Activated CD8-positive, alpha-beta T cell treated with anti-CD3 and anti-CD28 coated beads for 36 hours (primary cell): ENCODE results near the gene HNRNPL. TPM values are rescaled to one million over a fixed set of nuclear protein-coding genes. Genes with fewer than 3 reads are reported as not detected.
"Not testable (repeated sequence)": the region's sequence is repeated elsewhere in the genome, so short reads cannot be mapped to it uniquely, and the experiment has no call there.

Source experiments
- ATAC-seq: fragments of 200-7000 bp; cut with Tn5 transposase; one replicate; pipeline ENCODE4 v1.10.0; 2021; ENCODE audit warnings: mild to moderate bottlenecking, moderate library complexity
- CTCF ChIA-PET: fragments of 350-600 bp; sonication (Branson Sonifier 250); formaldehyde crosslinking; loops from one replicate; lab custom pipeline; 2021; ENCODE audit warnings: antibody characterized with exemption; lab: Charles Lee
- POLR2A ChIA-PET: fragments of 350-600 bp; sonication (Branson Sonifier 250); formaldehyde crosslinking; loops from one replicate; lab custom pipeline; 2021; ENCODE audit warnings: antibody characterized with exemption; lab: Charles Lee
- DNase-seq: peaks from one replicate; pipeline ENCODE4 v3.0.0-alpha.2; 2020
- H3K27ac Mint-ChIP-seq: one replicate; pipeline ENCODE4 v1.8.0; 2021; ENCODE audit warnings: mild to moderate bottlenecking, mixed read lengths
- H3K27me3 Mint-ChIP-seq: one replicate; pipeline ENCODE4 v1.8.0; 2021; ENCODE audit warnings: mixed read lengths
- H3K36me3 Mint-ChIP-seq: one replicate; pipeline ENCODE4 v1.8.0; 2021; ENCODE audit warnings: low read depth, mixed read lengths
- H3K4me1 Mint-ChIP-seq: one replicate; pipeline ENCODE4 v1.8.0; 2021; ENCODE audit warnings: low read depth, mixed read lengths
- H3K4me3 Mint-ChIP-seq: one replicate; pipeline ENCODE4 v1.8.0; 2021; ENCODE audit warnings: mild to moderate bottlenecking, moderate library complexity, mixed read lengths
- H3K9me3 Mint-ChIP-seq: one replicate; pipeline ENCODE4 v1.8.0; 2021; ENCODE audit warnings: mixed read lengths
- intact Hi-C: fragments of 100-400 bp; cut with micrococcal nuclease; formaldehyde crosslinking; loops from one replicate; pipeline ENCODE4 v1.10.0; 2022
- total RNA-seq, 2 experiments: library from RNA; stranded (reverse); gene quantifications; one replicate each; pipeline ENCODE4 v1.2.3, GENCODE V29; 2021
- TF ChIP-seq, protein P1 (sequence below): fragments of 200-600 bp; IDR thresholded peaks from one replicate; pipeline ENCODE4 v1.8.0; 2022; ENCODE audit warnings: antibody characterized with exemption, mild to moderate bottlenecking

The HNRNPL gene
- total RNA-seq, 2 experiments from 2014 or later, result 747 to 761 TPM

- Mint-ChIP-seq H3K27ac (peak overlapping the region; percentile 96), H3K27me3 (no peaks in the 10 kb centered on the region), H3K9me3 (no peaks in the 10 kb centered on the region), H3K36me3 (peaks cover 30% of the 10 kb centered on the region), H3K4me1 (peaks cover 24% of the 10 kb centered on the region), H3K4me3 (peak overlapping the region; percentile 88)
- POLR2A ChIA-PET, result interaction anchor here (0.7 to 3.5 kb wide), 8 partner anchors 11 to 86 kb away, joined by 3 to 17 read pairs (median 5); no protein-coding TSS in a partner anchor
- TF ChIP-seq, protein P1, sequence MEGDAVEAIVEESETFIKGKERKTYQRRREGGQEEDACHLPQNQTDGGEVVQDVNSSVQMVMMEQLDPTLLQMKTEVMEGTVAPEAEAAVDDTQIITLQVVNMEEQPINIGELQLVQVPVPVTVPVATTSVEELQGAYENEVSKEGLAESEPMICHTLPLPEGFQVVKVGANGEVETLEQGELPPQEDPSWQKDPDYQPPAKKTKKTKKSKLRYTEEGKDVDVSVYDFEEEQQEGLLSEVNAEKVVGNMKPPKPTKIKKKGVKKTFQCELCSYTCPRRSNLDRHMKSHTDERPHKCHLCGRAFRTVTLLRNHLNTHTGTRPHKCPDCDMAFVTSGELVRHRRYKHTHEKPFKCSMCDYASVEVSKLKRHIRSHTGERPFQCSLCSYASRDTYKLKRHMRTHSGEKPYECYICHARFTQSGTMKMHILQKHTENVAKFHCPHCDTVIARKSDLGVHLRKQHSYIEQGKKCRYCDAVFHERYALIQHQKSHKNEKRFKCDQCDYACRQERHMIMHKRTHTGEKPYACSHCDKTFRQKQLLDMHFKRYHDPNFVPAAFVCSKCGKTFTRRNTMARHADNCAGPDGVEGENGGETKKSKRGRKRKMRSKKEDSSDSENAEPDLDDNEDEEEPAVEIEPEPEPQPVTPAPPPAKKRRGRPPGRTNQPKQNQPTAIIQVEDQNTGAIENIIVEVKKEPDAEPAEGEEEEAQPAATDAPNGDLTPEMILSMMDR, result no peak
- intact Hi-C loops, result no loop called here
- peak; percentile 53 for ATAC-seq
- peak; percentile 63 for DNase-seq
- CTCF ChIA-PET, result interaction anchor here (0.9 to 1.6 kb wide), 4 partner anchors 18 to 99 kb away, joined by 3 to 8 read pairs (median 5); partner anchors contain the start of genes MRPS12, RINL and SARS2
Measured at GRCh38 chr19:38831142-38831605, 18.6 kb downstream of the HNRNPL start.

GRCh38 chr19:38830039-38830733 is 19.6 kb downstream of the HNRNPL start:
- peak overlapping the region; percentile 88 for H3K4me3 Mint-ChIP-seq
- no peak for ATAC-seq
- peaks cover 26% of the 10 kb centered on the region for H3K4me1 Mint-ChIP-seq
- H3K27ac Mint-ChIP-seq, result peak overlapping the region; percentile 15
- CTCF ChIA-PET, result interaction anchor here (0.6 to 1.8 kb wide), 3 partner anchors 58 to 323 kb away, joined by 4 to 5 read pairs (median 4); no protein-coding TSS in a partner anchor
- H3K9me3 Mint-ChIP-seq, result no peaks in the 10 kb centered on the region
- POLR2A ChIA-PET, result interaction anchor here (0.8 to 3.5 kb wide), 3 partner anchors 12 to 22 kb away, joined by 3 to 13 read pairs (median 5); no protein-coding TSS in a partner anchor
- intact Hi-C loops, result no loop called here
- no peak for DNase-seq
- H3K27me3 Mint-ChIP-seq, result no peaks in the 10 kb centered on the region
- H3K36me3 Mint-ChIP-seq, result peaks cover 24% of the 10 kb centered on the region
- TF ChIP-seq, protein P1, result no peak

- CTCF ChIA-PET, result interaction anchor here (0.6 to 1.8 kb wide), 4 partner anchors 59 to 322 kb away, joined by 3 to 5 read pairs (median 4); no protein-coding TSS in a partner anchor
- not testable (repeated sequence) for H3K9me3 Mint-ChIP-seq
- H3K36me3 Mint-ChIP-seq, result peaks cover 24% of the 10 kb centered on the region
Measured at GRCh38 chr19:38829203-38829602, 20.6 kb downstream of the HNRNPL start.

DNA sequence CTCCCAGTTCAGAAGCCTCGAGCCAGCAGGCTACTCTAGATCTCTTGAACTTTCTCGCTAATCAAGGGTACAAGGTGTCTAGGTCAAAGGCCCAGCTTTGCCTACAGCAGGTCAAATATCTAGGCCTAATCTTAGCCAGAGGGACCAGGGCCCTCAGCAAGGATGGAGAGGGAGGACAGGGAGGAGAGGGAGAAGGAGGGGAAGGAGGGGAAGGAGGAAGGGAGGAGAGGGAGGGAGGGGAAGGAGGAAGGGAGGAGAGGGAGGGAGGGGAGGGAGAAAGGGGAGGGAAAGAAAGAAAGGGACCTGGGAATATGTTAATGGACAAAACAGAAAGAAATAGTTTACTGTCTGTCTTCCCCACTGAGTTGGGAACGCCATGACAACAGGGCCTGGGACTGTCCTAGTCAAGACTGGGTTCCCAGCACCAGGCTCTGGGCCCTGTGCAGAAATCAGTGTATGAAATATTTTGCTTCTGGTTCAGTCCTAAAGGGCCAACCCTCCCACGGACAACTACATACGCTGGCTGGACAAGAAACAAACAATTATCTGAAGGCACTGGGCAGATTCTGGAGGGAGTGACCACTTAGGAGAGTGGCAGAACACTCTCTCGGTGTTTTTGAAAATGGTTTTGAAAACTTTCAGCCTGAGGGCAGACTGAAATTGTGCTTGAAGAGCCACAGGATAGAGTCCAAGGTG is 22.8 kb downstream of the HNRNPL start:
- H3K27ac Mint-ChIP-seq, result no peak overlapping the region
- CTCF ChIA-PET, result no interaction called here
- no peaks in the 10 kb centered on the region for H3K27me3 Mint-ChIP-seq
- intact Hi-C loops, result no loop called here
- no peak for ATAC-seq
- no peak for DNase-seq
- POLR2A ChIA-PET, result interaction anchor here (1.4 to 1.6 kb wide), 2 partner anchors 10 to 17 kb away, joined by 3 read pairs; no protein-coding TSS in a partner anchor
- H3K36me3 Mint-ChIP-seq, result peaks cover 40% of the 10 kb centered on the region
- H3K4me3 Mint-ChIP-seq, result no peak overlapping the region
- no peaks in the 10 kb centered on the region for H3K9me3 Mint-ChIP-seq
- peaks cover 22% of the 10 kb centered on the region for H3K4me1 Mint-ChIP-seq
- TF ChIP-seq, protein P1, result no peak

More at GRCh38 chr19:38829203-38829602, 20.6 kb downstream of the HNRNPL start:
- H3K27ac Mint-ChIP-seq, H3K4me3 Mint-ChIP-seq, ATAC-seq, DNase-seq, intact Hi-C loops, H3K27me3 Mint-ChIP-seq: not testable (repeated sequence)
- peaks cover 29% of the 10 kb centered on the region for H3K4me1 Mint-ChIP-seq
- POLR2A ChIA-PET, result interaction anchor here (0.8 to 3.5 kb wide), 3 partner anchors 13 to 23 kb away, joined by 3 to 13 read pairs (median 5); no protein-coding TSS in a partner anchor

DNA sequence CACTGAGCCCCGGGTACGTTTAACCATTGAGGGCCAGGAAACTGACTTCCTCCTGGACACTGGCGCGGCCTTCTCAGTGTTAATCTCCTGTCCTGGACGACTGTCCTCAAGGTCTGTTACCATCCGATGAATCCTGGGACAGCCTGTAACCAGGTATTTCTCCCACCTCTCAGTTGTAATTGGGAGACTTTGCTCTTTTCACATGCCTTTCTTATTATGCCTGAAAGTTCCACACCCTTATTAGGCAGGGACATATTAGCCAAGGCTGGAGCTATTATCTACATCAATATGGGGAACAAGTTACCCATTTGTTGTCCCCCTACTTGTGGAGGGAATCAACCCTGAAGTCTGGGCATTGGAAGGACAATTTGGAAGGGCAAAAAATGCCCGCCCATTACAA is 23.9 kb downstream of the HNRNPL start:
- DNase-seq, CTCF ChIA-PET, H3K9me3 Mint-ChIP-seq, H3K27ac Mint-ChIP-seq, H3K27me3 Mint-ChIP-seq, H3K4me3 Mint-ChIP-seq, intact Hi-C loops, ATAC-seq: not testable (repeated sequence)
- POLR2A ChIA-PET, result interaction anchor here (1.4 to 1.6 kb wide), 2 partner anchors 11 to 18 kb away, joined by 3 read pairs; no protein-coding TSS in a partner anchor
- H3K36me3 Mint-ChIP-seq, result peaks cover 40% of the 10 kb centered on the region
- peaks cover 16% of the 10 kb centered on the region for H3K4me1 Mint-ChIP-seq

DNA sequence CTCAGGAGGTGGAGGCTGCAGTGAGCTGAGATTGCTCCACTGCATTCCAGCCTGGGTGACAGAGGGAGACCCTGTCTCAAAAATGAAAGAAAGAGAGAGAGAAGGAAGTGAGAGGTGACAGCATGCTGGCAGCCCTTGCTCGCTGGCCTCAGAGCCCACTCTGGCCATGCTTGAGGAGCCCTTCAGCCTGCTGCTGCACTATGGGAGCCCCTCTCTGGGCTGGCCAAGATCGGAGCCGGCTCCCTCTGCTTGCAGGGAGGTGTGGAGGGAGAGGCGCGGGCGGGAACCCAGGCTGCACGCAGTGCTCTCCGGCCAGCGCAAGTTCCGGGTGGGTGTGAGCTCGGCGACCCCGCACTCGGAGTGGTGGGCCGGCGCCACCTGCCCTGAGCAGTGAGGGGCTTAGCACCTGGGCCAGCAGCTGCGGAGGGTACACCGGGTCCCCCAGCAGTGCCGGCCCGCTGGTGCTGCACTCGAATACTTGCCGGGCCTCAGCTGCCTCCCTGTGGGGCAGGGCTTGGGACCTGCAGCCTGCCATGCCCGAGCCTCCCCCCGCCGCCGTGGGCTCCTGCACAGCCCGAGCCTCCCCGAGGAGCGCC is 28.5 kb downstream of the HNRNPL start:
- H3K27me3 Mint-ChIP-seq, H3K4me3 Mint-ChIP-seq, POLR2A ChIA-PET, H3K27ac Mint-ChIP-seq, DNase-seq, H3K9me3 Mint-ChIP-seq, ATAC-seq, intact Hi-C loops, CTCF ChIA-PET, H3K4me1 Mint-ChIP-seq: not testable (repeated sequence)
- peaks cover 25% of the 10 kb centered on the region for H3K36me3 Mint-ChIP-seq
